T-helper 2 cell (primary cell): Measurements from ENCODE around the gene PHC2.

ENCODE experiments used
- DNase-seq, 5 experiments: peaks; one replicate each; pipeline versions ENCODE4 v3.0.0 to v3.0.0-alpha.2; 2012 to 2022

The PHC2 gene

DNA sequence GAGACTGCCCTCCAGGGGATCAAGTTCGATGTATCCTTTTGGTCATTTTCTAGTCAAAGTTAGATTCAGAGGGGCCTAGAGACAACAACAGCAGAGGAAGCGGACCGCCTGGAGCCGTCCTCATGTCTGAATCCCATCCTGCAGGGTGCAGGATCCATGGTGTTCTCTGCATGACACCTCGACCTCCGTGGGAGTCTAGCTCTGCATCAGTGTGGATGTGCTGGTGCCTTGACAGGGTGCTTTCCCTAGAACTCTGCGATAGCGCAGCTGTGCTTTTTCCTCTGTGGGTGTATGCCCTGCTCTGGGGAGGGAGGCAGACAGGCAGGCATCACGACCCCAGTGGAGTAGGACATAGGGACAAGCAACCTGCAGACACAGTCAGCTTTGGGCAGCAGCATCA, 61.8 kb downstream of the PHC2 start:
- no peak for DNase-seq

DNA sequence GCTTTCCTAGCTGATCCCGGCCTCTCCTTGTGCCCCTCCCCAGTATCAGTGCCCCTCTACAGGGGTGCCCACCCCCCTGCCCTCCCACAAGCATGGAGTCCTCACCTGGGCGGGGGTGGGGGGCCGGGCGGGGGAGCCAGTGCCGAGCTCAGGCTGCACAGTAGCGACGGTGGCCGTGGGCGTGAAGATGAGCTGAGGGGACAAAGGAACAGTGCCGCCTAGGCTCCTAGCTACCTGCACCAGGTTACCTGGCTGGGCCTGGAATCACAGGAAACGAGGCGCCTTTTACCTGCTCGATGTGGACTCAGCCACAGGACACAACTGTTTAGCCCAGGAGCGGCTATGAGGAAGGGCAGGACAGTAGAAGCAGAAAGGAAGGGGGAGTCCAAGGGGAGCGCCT, 62.5 kb downstream of the PHC2 start:
- no peak for DNase-seq

DNA sequence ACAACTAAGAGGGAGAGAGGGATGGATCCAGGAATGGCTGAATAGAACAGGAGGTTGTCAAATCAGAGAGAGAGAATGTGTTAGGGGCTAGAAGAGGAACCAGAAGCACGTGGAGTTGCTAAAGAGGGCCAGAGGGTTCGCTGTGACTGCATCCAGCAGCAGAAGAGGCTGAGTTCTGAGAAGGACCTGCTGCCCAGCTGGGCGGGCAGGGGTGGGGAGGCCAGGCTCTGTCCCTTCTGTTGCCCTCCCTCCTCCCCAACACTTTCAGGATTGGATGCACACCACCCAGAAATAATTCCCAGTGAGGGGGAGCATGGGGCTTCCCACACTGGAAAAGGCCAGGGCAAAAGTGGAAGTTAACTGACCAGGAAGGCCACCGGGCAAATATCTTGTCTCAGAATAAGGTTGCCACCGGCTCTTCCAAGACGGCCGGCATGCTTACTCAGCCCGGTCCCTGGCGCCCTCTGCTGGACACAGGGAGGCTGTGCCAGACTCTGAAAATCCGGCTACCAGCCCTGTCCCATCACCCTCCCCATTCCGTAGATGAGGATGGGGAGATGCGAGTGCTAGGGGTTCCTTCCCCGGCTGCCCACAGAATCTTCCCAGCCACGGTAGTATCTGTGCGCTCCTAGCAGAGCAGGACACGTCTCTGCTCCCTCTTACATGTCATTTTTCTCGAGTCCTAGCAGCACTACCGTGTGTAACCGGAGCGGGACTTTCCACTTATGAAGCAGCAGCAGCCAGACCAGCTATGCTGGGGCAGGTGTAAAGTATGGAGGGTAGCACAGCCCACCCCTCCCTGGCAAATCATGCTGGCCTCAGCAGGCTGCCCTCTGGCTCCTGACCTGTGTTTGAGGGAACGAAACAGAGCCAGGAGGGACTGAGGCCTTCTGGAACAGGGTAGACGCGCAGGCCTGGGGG, 63.1 kb downstream of the PHC2 start:
- peak; percentile 62 to 78 (median 74) for DNase-seq

DNA sequence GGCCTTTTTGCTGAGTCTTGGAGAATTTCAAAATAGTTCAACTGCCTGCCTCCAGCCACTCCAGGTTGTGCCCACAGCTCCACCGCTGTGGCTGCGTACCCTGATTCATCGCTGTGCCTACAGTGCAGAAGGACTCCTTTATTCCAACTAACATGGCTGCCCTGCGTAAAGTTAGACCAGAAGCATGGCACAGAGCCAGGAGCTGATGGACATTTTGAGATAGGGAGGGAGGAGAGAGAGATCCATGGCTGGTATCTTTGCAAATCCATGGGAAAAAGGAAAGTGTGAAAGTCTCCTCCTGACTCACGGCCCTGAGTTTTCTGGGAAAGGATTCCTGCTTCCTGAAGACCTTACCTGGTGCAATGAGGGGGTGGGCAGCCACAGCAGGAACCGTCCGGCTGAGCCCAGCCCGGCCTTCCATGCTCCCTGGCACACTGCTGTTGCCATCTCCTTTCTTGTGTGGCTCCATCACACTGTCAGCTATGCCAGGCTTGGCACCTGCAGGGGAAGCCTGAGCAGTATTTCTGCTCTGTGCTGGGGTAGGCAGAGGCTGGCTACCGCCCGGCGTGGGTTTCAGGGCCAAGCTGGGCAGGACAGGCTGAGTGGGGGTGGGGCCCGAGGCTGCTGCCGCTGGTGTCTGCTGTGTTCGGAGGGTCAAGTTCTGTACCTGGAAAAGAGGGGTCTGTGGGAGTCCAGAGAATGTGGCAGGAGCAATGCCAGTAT, 64.0 kb downstream of the PHC2 start:
- no peak for DNase-seq

DNA sequence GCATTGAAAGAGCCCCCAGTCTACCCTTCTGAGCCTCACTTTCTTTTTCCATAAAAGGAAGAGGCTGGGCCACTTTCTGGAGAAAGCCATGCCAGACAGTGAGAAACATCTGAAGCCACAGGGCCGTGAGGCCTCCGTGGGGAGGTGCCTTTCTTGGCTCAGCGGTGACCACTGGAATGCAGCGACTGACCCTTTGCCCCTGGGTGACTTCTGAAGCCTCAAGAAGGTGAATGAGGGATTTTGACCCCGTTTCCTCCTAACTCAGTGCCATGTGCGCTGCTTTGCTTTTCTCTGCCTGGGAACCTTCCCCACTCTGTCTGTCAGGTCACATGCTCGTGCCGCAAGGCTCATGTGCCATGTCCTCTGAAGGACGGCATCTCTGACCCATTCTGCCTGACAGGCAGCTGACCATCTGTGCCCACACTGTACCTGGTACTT, 65.3 kb downstream of the PHC2 start:
- DNase-seq: no peak

DNA sequence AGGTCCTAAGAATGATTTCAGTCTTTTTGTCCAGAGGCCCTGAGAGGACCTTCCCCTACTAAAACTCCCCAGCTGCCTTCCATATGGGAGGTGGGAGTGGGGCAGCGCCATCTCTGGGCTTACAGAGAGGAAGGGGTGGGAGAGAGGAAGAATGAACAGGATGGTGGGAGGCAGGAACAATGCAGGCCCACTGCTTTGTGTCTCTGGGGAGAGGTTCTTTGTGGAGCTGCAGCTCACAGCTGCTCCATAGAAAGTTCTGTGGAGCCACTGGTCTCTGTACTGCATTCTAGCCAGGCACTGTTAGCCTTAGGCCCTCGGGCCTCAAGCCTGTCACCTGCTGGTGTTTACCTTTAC, 66.4 kb downstream of the PHC2 start:
- no peak for DNase-seq

DNA sequence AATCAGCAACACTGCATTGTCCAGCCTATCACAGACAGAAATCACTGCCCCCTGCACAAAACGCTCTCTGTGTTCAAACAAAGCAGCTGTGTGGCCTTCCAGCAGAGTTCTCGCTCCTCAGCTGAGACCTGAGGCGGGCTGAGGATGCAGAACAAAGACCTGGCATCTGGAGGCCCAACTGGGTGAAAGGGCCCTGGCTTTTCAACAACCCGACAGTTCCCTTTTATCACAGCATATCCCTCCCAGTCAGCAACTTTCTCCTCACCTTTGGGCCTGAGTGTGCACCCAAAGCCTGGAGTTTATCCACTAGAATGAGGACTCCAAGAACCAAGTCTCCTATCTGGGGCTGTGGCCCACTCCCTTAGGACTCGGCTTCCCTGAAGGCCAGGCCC, 67.4 kb downstream of the PHC2 start:
- no peak for DNase-seq

DNA sequence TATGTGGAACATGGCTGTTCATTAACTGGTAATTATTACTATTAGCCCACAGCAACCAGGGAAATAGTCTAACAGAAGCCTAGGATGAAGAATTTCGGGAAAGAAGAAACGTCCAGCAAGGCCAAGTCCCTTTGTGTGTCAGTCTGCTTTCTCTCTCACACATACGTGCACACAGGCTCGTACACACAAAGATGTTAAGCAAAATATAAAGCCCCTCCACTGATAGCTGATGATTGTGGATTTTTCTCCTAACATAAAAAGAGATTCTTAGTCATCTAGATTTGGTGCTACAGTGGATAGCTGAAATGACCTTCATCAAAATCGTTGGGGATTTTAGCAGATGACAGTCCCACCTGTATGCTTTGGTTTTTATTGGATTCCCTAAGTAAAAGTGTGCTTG, 67.9 kb downstream of the PHC2 start:
- no peak for DNase-seq

DNA sequence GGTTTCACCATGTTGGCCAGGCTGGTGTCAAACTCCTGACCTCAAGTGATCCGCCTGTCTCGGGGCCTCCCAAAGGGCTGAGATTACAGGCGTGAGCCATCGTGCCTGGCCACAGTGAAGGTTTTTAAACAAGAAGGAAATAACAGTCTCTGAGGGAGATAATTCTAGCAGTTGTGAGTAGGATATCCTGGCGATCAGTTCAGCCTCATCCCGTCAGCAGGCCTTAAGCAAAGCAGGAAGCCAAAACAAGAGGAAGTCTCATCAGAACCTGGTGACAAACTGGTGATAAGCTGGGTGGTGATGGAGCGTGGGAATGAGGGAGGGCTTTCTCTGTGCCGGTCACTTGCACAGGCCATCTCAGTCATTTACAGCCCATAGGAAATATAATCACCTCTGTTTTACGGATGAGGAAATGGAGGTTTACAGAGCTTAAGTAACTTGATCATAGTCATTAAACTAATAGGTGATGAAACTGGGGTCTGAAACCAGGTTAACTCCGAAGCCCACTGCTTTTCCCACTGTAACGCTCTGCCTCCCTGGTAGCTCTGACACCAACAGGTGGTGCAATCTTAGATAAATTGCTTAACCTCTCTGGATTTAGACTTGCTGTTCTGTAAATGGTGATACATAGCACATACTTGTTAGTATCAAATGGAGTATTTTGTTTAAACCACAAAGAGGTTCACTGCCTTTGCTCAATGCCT, 69.2 kb downstream of the PHC2 start:
- DNase-seq: no peak

DNA sequence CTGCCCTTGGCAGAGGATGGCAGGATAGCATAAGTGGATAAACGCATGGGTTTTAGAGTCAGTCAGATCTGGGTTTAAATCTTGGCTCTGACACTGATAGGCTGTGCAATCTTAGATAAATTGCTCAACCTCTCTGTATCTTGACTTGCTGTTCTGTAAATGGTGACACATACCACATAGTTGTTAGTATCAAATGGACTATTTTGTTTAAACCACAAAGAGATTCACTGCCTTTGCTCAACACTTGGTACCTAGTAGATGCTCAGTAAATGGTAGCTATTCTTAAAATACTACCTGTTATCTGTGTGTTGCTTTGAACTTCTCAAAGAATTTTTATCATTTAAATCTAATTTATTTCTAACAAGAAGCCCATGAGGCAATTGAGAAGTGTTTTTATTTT, 70.5 kb downstream of the PHC2 start:
- DNase-seq: no peak

DNA sequence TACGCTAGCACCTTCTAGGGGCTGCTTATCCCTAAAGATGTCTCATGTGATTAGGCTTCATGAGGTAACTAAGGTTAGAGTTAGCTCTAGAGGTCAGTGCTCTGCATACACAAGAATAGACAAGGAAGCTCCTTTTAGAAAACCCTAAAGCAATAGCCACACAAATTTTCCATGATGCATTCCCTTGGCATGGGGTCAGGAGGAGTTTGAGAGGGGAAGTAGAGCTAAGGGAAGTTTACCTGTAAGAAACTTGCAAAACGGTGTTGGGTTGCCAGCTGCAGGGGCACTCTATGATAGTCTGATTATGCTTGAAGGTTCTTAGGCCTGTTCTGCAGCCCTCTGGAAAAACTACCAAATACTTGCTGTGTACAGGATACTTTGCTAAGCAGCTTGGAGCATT, 71.0 kb downstream of the PHC2 start:
- no peak for DNase-seq

DNA sequence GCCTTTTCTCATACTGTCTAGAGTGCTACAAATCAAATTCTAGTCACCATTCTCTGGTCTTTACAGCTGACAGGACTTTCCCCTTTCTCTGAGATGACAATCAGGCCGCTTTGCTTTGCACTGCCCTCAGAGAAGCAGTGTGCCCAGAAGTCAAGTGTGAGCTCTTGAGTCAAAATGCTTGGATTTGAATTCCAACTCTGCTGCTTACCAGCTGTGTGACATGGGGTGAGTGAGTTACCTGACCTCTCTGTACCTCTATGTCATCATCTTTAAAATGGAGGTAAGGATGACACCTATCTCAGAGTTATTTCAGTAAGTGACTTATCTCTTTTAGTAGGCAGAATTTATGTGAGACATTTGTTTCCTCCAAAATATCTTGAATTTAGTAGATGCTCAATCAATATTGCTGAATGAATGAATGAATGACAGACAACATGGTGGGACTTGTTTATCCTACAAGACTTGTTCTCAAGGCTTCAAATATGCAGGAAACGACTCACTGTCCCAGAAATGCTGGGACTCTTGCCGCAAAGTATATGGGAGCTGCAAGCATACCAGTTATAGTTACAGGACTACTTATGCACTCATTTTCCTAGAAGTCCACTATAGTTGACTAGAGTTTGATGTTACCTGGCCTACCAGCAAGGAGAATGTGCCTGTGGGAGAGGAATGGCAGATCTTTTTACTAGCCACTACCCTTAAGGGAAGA, 71.9 kb downstream of the PHC2 start:
- no peak for DNase-seq

DNA sequence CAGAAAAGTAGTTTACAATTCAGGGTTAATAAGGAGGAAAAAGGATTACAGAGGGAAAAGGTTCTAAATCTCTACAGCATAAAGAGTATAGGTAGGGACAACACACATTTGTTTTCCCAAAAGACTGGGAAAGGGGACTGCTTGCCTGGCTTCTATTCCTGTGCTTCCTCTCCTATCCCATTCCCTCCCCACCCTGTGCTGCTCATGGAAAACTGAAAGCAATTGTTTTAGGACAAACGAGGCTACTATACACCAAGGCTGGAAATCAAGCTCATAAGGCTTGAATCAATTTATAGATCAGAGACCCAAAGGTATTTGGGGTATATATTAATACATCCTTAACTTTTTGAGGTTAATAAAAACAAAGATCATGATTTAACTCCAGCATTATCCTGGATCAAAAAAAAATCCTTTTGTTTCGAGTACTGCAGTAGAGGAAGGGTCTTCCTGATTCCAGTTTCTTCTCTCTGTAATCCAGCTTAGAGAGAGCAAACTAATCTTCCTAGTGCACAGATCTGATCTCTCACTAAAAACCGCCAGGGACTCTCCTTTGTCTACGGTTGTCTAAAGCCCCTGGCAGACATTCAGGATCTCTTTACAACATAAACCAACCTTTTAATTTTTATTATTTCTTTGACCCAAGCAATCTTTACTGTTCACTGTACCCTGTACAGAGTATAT, 72.6 kb downstream of the PHC2 start:
- no peak for DNase-seq

DNA sequence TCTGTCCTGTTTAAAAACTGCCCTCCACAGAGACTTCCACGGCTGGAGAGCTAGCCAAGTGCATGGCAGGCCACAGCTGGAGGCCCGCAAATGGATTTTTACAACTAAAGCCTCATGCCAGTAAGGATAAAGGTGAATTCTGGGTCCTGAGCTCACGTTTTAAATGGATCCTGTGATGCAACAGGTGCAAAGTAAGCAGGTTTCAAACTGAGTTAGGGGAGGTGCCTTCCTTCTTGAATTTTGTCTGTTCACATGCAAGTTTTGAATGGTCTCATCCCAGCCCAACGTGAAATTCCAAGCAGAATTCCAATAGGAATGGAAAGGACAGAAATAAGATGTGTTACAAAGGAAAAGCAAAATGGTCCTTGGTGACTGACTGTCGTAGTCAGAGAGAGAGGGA, 73.8 kb downstream of the PHC2 start:
- no peak for DNase-seq

DNA sequence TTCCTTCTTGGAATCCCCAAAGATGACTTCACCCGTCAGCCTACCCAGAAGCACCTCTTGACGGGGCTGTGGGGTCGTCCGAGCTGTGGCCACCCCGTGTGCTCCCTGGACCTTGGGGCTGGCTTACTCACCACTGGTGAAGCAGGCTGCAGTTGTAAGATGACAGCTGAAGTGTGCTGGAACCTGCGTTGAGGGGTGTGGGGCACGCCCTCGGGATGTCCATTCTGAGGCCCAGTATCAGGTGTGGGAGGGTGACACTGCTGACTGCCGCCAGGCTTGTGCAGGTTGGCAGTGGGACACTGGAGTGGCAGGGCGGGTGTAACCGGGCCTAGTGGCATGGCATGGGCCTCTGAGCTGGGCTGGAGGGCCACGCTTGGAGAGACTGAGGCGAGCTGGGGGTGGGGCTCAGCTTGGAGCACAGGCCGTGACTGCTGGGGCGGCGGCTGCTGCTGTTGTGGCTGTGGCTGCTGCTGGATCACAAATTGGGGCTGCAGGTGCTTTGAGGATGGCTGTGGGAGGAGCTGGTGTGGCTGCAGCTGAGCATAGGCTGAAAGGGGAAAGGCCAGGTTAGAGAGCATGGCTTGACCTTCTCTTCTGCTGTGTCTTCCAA, 76.1 kb downstream of the PHC2 start:
- DNase-seq: no peak

DNA sequence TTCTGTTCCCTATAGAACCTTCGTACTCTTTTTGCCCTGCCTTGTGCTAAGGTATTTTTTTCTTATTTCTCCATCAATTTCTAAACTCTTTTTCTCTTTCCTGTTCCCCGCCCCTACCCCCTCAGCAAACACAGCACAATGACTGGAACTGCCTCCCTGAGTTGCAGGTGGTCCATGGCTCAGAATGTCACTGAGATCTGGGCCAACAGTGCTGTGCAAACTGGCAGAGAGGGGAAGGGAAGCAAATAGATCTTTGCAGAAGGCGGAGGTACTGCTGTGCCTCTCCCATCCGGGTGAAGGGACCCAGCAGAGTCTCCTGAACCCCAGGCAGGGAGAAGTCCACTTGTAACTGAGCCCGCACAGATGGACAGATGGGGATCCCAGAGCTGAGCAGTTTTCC, 77.4 kb downstream of the PHC2 start:
- DNase-seq: no peak

DNA sequence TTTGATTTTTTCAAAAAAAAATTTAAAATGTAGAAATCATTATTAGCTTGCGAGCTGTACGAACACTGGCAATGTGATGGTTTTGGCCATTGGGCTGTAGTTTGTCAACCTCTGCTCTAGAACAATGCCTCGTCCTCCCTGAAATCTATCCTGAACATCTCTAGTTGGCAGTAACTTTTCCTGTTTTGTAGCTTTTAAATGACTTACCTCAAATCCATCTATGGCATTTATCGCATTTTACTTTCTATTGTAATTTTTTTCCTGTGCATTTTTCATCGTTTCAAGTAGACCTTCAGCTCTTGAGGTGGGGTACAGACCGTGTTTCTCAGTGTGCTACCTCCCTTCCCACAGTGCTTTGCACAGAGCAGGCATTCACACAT, 79.6 kb downstream of the PHC2 start:
- no peak for DNase-seq

DNA sequence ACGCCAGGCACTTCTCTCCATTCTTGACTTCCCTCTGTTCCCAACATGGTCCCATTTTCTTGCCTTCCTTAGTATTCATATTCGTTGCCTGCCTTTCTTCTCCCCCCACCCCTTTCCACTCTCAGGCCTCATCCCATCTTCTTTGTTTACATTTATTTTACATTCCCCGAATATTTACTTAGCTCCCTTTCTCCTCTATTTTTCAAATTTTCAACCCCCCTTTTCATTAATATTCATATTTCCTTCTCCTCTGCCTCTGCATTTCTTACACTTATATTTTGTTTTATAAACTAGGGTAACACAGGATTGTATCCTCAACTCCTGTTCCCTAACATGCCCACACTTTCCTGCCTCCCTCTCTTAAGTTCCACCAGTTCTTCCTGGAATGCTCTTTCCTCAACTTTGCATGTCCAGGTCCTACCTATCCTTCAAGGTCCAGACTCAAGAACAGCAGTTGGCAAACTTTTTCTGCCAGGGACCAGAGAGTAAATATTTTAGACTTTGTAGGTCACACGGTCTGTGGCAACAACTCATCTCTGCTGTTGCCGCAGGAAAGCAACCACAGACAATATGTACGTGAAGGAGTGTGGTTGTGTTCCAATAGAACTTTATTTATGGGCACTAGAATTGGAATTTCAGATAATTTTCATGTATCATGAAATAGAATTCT, 80.1 kb downstream of the PHC2 start:
- DNase-seq: no peak

DNA sequence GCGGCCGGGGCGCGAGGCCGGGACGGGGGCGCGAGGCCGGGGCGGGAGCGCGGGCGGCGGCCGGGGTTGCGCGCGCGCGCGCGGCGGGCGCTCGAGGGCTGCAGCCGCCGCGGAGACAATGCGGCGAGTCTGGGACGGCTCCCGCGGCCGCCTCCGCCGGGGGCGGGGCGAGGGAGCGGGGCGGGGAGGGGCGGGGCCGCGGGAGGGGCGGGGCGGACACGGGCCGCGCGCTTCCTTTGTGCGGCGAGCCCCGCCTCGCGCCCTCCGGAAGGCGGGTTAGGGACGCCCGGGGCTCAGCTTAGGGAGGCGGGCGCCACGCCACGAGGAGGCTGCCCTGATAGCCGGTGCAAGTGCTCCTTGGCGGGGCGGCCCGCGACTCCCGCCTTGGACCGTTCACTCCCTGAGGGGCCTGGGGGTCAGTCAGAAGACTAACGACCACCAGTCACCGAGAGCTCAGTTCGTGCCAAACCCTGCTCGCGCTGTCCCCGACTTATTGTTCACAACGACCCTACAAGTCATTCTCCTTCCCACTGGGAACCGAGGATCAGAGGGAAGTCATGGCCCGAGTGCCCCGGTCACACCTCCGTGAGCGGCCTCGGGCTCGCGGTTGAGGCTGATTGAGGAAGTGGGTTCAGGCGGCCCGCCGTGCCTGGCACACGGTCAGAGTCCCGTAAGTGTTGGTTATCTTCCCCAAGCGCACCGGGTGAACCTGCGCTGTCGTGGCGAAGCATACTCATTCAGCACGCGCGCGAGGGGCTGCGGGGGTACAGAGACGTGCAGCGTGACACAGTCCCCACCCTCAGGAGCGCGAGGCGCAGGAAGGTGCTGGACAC, 80.9 kb downstream of the PHC2 start:
- peak; percentile 66 to 88 (median 69) for DNase-seq

DNA sequence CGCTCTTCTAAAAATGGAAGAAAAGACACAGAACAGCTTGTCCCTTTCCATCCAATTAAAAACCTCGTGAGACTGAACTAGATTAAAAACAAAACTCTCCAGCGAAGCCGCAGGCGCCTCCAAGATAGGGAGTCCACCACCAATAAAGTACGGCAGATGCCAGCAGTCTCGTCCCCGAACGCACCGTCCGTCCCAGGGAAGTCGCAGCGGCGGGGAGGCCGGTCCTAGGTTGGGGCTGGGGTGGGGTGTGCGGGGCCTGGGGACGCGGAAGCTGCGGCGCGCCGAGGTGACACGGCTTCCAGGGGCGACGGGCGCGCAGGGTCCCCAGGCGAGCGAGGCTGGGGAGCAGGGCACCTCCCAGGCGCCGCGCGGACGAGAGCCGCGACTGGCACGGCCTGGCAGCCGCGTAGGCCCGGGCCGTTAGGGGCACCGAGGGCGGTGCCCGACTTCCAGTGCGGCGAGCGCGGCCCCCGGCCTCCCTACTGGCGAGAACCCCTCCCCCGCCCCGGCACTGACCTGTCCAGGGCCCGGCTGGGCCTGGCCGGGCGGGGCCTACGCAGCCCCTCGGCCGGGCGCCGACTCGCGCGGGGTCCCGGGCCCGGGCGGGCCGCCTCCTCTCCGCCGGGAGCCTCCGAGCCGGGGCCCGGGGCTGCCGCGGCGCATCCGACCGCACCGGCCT, 81.7 kb downstream of the PHC2 start:
- peak; percentile 12 to 75 (median 27) for DNase-seq
